Trophoblast cell (in vitro differentiated cells and primary cell): ENCODE data around the gene CACNB3.

Source experiments
- DNase-seq, 2 donors: peaks; one replicate each; pipeline ENCODE4 v3.0.0-alpha.2; 2016
- H2AFZ ChIP-seq: 2 replicates; pipeline ENCODE4 v1.6.1; 2013; ENCODE audit warnings: low read length, moderate library complexity, mild to moderate bottlenecking; ENCODE audit not compliant: insufficient read depth, poor library complexity
- H2AK5ac ChIP-seq: 2 replicates; pipeline ENCODE4 v1.6.1; 2013; ENCODE audit warnings: mild to moderate bottlenecking, low read length
- H2BK120ac ChIP-seq: 2 replicates; pipeline ENCODE4 v1.6.1; 2013; ENCODE audit warnings: low read length, mild to moderate bottlenecking, moderate library complexity; ENCODE audit not compliant: insufficient read depth, poor library complexity
- H2BK12ac ChIP-seq: 2 replicates; pipeline ENCODE4 v1.6.1; 2013; ENCODE audit warnings: mild to moderate bottlenecking, low read length, moderate library complexity
- H2BK5ac ChIP-seq: 2 replicates; pipeline ENCODE4 v1.6.1; 2013; ENCODE audit warnings: low read length, low read depth, moderate library complexity, mild to moderate bottlenecking; ENCODE audit not compliant: poor library complexity
- H3K14ac ChIP-seq: 2 replicates; pipeline ENCODE4 v1.6.1; 2013; ENCODE audit warnings: mild to moderate bottlenecking, low read length
- H3K18ac ChIP-seq: 2 replicates; pipeline ENCODE4 v1.6.1; 2013; ENCODE audit warnings: mild to moderate bottlenecking, low read length
- H3K23ac ChIP-seq: 2 replicates; pipeline ENCODE4 v1.6.1; 2013; ENCODE audit warnings: low read length
- H3K27ac ChIP-seq: 2 replicates; pipeline ENCODE4 v1.5.1; 2013; ENCODE audit warnings: low read depth, mild to moderate bottlenecking, inconsistent platforms, low read length, moderate library complexity
- H3K27me3 ChIP-seq: 2 replicates; pipeline ENCODE4 v1.6.1; 2013; ENCODE audit warnings: inconsistent platforms, mild to moderate bottlenecking, low read length, moderate library complexity; ENCODE audit not compliant: insufficient read depth
- H3K36me3 ChIP-seq, 2 experiments: 1 replicate in 1 of 2; 2 replicates in 1 of 2; pipeline ENCODE4 v1.6.1; 2013; ENCODE audit warnings: low read length in 2 of 2, mild to moderate bottlenecking in 2 of 2, moderate library complexity in 1 of 2; ENCODE audit not compliant: insufficient read depth in 2 of 2, control insufficient read depth in 1 of 2
- H3K4ac ChIP-seq: 2 replicates; pipeline ENCODE4 v1.6.1; 2013; ENCODE audit warnings: low read depth, mild to moderate bottlenecking, low read length, moderate library complexity
- H3K4me1 ChIP-seq, 2 experiments: 1 replicate in 1 of 2; 2 replicates in 1 of 2; pipeline ENCODE4 v1.6.1; 2013; ENCODE audit warnings: low read length in 2 of 2, mild to moderate bottlenecking in 2 of 2, moderate library complexity in 1 of 2; ENCODE audit not compliant: insufficient read depth in 2 of 2, control insufficient read depth in 1 of 2
- H3K4me2 ChIP-seq: 2 replicates; pipeline ENCODE4 v1.6.1; 2013; ENCODE audit warnings: inconsistent platforms, mild to moderate bottlenecking, low read length, moderate library complexity
- H3K4me3 ChIP-seq: 2 replicates; pipeline ENCODE4 v1.5.1; 2013; ENCODE audit warnings: mild to moderate bottlenecking, low read depth, low read length, inconsistent platforms
- H3K79me1 ChIP-seq: one replicate; pipeline ENCODE4 v1.6.1; 2013; ENCODE audit warnings: low read length
- H3K79me2 ChIP-seq: 2 replicates; pipeline ENCODE4 v1.6.1; 2013; ENCODE audit warnings: low read length, mild to moderate bottlenecking; ENCODE audit not compliant: control insufficient read depth, insufficient read depth, poor library complexity
- H3K9ac ChIP-seq: 2 replicates; pipeline ENCODE4 v1.6.1; 2013; ENCODE audit warnings: mild to moderate bottlenecking, low read length
- H3K9me3 ChIP-seq: 2 replicates; pipeline ENCODE4 v1.6.1; 2013; ENCODE audit warnings: low read depth, mild to moderate bottlenecking, control low read depth, inconsistent platforms, low read length; ENCODE audit not compliant: insufficient read depth
- H4K12ac ChIP-seq: 2 replicates; pipeline ENCODE4 v1.6.1; 2013; ENCODE audit warnings: low read depth, mild to moderate bottlenecking, low read length, moderate library complexity
- H4K8ac ChIP-seq: 2 replicates; pipeline ENCODE4 v1.6.1; 2013; ENCODE audit warnings: low read depth, mild to moderate bottlenecking, low read length, moderate library complexity
- H4K91ac ChIP-seq: one replicate; pipeline ENCODE4 v1.6.1; 2013; ENCODE audit warnings: low read depth, mild to moderate bottlenecking, low read length, moderate library complexity
- WGBS: extraction: QIAGEN DNeasy Blood & Tissue Kit; methylation state at CpG from one replicate; pipeline ENCODE4 v1.1.7; 2013; ENCODE audit warnings: missing lambda C conversion rate; ENCODE audit not compliant: insufficient read length, insufficient coverage; ENCODE audit errors: extremely low coverage; 5-methylcytosine and 5-hydroxymethylcytosine counted together

CACNB3 gene

GRCh38 chr12:48793696-48794095, 24.6 kb upstream of the CACNB3 start:
- H4K91ac ChIP-seq = no peak overlapping the region
- no peak overlapping the region for H3K18ac ChIP-seq
- H2AK5ac ChIP-seq = no peak overlapping the region
- H4K12ac ChIP-seq = no peak overlapping the region
- H3K4me2 ChIP-seq = no peak overlapping the region
- no peaks in the 10 kb centered on the region for H3K27me3 ChIP-seq
- DNase-seq = no peak
- H2BK120ac ChIP-seq = no peak overlapping the region
- no peak overlapping the region for H3K4ac ChIP-seq
- H3K79me1 ChIP-seq = peaks cover 16% of the 10 kb centered on the region
- no peak overlapping the region for H3K9ac ChIP-seq
- peaks cover 7 to 16% of the 10 kb centered on the region in 2 experiments for H3K4me1 ChIP-seq
- no peak overlapping the region for H3K23ac ChIP-seq
- H3K27ac ChIP-seq = no peak overlapping the region
- H2AFZ ChIP-seq = no peak overlapping the region
- no peak overlapping the region for H2BK5ac ChIP-seq
- H3K36me3 ChIP-seq = no peaks in the 10 kb centered on the region
- no peak overlapping the region for H4K8ac ChIP-seq
- H3K79me2 ChIP-seq = peaks cover 3% of the 10 kb centered on the region
- H2BK12ac ChIP-seq = peak overlapping the region; percentile 54
- H3K14ac ChIP-seq = no peak overlapping the region
- WGBS = no CpG with 5 or more reads among the region's 3 CpGs
- H3K9me3 ChIP-seq = no peaks in the 10 kb centered on the region
- H3K4me3 ChIP-seq = no peak overlapping the region

GRCh38 chr12:48794870-48795269, 23.4 kb upstream of the CACNB3 start:
- Histone ChIP-seq H3K9me3 (no peaks in the 10 kb centered on the region), H3K4ac (no peak overlapping the region)
- peak; percentile 91 to 98 for DNase-seq

GRCh38 chr12:48795550-48796455, 22.5 kb upstream of the CACNB3 start:
- Histone ChIP-seq H4K91ac (peak overlapping the region; percentile 86), H4K8ac (peak overlapping the region; percentile 87), H2BK5ac (peak overlapping the region; percentile 70), H3K4me3 (no peak overlapping the region), H3K27me3 (no peaks in the 10 kb centered on the region), H3K4me1 (peaks cover 7 to 12% of the 10 kb centered on the region in 2 experiments), H3K79me1 (peaks cover 10% of the 10 kb centered on the region), H3K9me3 (no peaks in the 10 kb centered on the region), H3K27ac (peak overlapping the region; percentile 81), H4K12ac (peak overlapping the region; percentile 84), H3K9ac (no peak overlapping the region), H3K4me2 (peak overlapping the region; percentile 9), H2AK5ac (peak overlapping the region; percentile 40), H2BK120ac (peak overlapping the region; percentile 86), H3K23ac (no peak overlapping the region), H2AFZ (peak overlapping the region; percentile 72), H3K4ac (peak overlapping the region; percentile 69), H3K14ac (peak overlapping the region; percentile 59), H3K18ac (no peak overlapping the region), H3K36me3 (no peaks in the 10 kb centered on the region), H3K79me2 (no peaks in the 10 kb centered on the region), H2BK12ac (peak overlapping the region; percentile 78)
- peak; percentile 76 to 91 for DNase-seq
- no CpG with 5 or more reads among the region's 12 CpGs for WGBS

More at GRCh38 chr12:48794870-48795269, 23.4 kb upstream of the CACNB3 start:
- peak overlapping the region; percentile 70 for H2BK5ac ChIP-seq
- H4K91ac ChIP-seq = peak overlapping the region; percentile 86
- H2AFZ ChIP-seq = no peak overlapping the region
- no peak overlapping the region for H3K4me3 ChIP-seq
- H3K18ac ChIP-seq = no peak overlapping the region
- H3K4me2 ChIP-seq = no peak overlapping the region
- H3K79me1 ChIP-seq = peaks cover 10% of the 10 kb centered on the region
- peak overlapping the region; percentile 22 for H4K8ac ChIP-seq
- H3K36me3 ChIP-seq = no peaks in the 10 kb centered on the region
- no peaks in the 10 kb centered on the region for H3K79me2 ChIP-seq
- no peak overlapping the region for H2AK5ac ChIP-seq
- peak overlapping the region; percentile 58 for H3K14ac ChIP-seq
- no peak overlapping the region for H4K12ac ChIP-seq
- H2BK12ac ChIP-seq = no peak overlapping the region
- H2BK120ac ChIP-seq = peak overlapping the region; percentile 86
- H3K4me1 ChIP-seq = peaks cover 7 to 14% of the 10 kb centered on the region in 2 experiments
- H3K27ac ChIP-seq = peak overlapping the region; percentile 81
- H3K9ac ChIP-seq = no peak overlapping the region
- WGBS = no CpG with 5 or more reads among the region's 3 CpGs
- no peaks in the 10 kb centered on the region for H3K27me3 ChIP-seq
- no peak overlapping the region for H3K23ac ChIP-seq

- no peak overlapping the region for H2BK12ac ChIP-seq
- H3K9me3 ChIP-seq = no peaks in the 10 kb centered on the region
- no CpG with 5 or more reads among the region's 3 CpGs for WGBS
- no peak overlapping the region for H3K23ac ChIP-seq
- H3K14ac ChIP-seq = no peak overlapping the region
- H4K91ac ChIP-seq = no peak overlapping the region
- H2BK5ac ChIP-seq = no peak overlapping the region
- no peak overlapping the region for H3K4me2 ChIP-seq
- no peak overlapping the region for H4K8ac ChIP-seq
- H3K36me3 ChIP-seq = no peaks in the 10 kb centered on the region
- no peak overlapping the region for H3K9ac ChIP-seq
- H3K4me1 ChIP-seq = peaks cover 7 to 12% of the 10 kb centered on the region in 2 experiments
- no peak overlapping the region for H3K4ac ChIP-seq
- no peak overlapping the region for H2AK5ac ChIP-seq
- no peaks in the 10 kb centered on the region for H3K27me3 ChIP-seq
- no peak for DNase-seq
- no peak overlapping the region for H3K4me3 ChIP-seq
- no peak overlapping the region for H3K27ac ChIP-seq
- no peak overlapping the region for H2AFZ ChIP-seq
- no peak overlapping the region for H4K12ac ChIP-seq
- H2BK120ac ChIP-seq = no peak overlapping the region
- H3K18ac ChIP-seq = no peak overlapping the region
- H3K79me2 ChIP-seq = no peaks in the 10 kb centered on the region
- H3K79me1 ChIP-seq = peaks cover 10% of the 10 kb centered on the region
Observed at GRCh38 chr12:48796976-48797375, 21.3 kb upstream of the CACNB3 start.
